HG03060 (cell line): ENCODE results near the gene PNPLA8.
"Not testable (repeated sequence)": the region's sequence is repeated elsewhere in the genome, so short reads cannot be mapped to it uniquely, and the experiment has no call there.

Experiments used
- ATAC-seq: cut with Tn5 transposase; IDR thresholded peaks from one replicate; pipeline ENCODE4 v1.9.1; 2021; ENCODE audit warnings: low read depth, moderate number of reproducible peaks; ENCODE audit not compliant: unreplicated experiment

The PNPLA8 gene

DNA sequence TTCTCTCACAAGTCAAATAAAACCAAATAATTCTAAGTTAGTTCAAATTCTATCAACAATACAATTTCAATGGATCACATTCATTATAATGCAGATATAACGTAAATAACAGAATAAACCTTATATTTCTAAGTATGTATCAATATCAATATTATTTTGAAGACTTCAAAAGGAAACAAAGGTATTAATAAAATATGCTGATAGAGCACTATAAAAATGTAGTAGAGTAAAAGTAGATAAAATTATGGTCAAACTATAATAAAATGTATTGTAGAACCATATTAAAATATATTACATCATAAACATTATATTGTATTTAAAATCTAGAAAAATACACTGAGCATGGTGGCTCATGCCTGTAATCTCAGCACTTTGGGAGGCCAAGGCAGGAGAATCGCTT lies 46.2 kb downstream of the PNPLA8 start:
- no peak for ATAC-seq

DNA sequence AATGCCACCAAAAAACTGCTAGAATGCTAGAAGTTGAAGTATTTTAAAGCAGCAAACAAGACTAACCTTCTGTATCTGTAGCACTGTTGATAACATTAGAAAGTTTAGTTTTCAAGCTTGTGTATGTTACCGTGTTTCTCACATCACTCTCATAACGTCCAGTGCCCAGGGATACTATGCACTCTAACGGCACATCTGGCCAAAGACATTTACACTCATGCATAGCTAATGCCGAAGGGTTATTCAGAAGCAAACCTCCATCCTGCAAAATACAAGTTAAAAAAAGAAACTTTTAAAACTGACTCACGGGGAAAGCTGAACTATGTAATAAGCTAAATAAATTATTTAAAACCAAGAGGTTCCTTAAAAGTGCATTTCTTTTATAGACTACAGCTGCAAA lies 46.8 kb downstream of the PNPLA8 start:
- no peak for ATAC-seq

DNA sequence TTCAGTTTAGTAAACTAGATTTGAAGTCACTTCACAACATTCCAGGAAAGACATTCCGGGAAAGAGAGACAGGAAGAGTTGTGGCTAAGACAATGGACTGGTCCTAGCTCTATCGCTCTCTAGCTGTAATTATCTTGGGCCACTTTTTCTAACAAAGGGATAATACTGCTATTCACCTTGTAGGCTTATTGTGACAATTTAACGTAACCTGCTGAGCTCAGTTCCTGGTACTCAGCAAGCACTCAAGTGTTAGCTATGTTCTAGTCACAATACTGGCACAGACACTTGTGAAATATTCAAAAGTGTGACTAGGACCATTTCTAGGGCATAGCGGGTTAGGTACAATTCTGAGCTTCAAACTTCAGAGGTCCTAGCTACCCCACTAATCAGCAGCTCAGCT lies 57.7 kb downstream of the PNPLA8 start:
- ATAC-seq = no peak

DNA sequence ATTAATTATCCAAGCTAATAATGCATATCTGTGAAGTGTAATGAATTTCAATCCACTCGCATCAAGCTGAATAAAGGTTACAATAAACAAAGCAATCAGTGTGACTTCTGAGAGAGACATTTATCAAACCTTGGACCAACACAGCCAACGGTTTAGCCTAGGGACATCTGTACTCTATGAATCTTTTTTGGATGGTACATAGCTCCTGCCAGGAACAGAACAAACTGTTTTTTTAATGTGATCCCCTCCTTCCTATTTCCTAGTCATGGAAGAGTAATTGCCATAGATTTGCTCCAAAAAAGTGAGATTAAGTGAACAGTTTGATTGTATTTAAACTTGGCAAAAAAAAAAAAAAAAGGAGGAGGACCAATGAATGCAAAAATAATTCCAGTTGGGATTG lies 58.5 kb downstream of the PNPLA8 start:
- no peak for ATAC-seq

DNA sequence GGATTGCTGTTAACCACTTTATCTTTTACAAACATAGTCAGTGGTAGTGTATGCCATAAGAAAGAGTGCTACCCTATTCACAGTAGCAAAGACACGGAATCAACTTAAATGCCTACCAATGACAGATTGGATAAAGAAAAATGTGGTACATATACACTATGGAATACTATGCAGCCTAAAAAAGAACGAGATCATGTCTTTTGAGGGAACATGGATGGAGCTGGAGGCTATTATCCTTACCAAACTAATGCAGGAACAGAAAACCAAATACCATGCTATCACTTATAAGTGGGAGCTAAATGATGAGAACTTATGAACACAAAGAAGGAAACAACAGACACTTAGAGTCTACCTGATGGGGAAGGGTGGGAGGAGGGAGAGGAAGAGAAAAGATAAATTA lies 59.6 kb downstream of the PNPLA8 start:
- ATAC-seq = not testable (repeated sequence)

DNA sequence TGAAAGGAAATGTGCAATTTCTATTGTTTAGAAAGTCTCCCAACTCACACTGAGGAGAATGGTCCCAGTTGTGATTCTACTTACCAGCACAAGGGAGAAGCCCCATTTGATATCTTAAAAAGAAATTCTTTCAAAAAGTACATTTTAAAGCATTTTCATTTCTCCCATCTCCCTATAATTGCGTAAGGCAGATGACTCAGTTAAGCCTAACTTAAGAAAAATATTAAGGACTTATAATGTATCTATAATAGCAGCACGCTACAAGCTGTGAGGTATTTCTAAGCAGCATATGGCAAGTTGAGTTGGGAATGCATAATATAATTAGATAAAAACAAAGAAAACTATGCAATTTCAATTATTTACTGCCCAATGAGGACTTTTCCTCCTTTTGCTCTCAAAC lies 61.2 kb downstream of the PNPLA8 start:
- no peak for ATAC-seq

DNA sequence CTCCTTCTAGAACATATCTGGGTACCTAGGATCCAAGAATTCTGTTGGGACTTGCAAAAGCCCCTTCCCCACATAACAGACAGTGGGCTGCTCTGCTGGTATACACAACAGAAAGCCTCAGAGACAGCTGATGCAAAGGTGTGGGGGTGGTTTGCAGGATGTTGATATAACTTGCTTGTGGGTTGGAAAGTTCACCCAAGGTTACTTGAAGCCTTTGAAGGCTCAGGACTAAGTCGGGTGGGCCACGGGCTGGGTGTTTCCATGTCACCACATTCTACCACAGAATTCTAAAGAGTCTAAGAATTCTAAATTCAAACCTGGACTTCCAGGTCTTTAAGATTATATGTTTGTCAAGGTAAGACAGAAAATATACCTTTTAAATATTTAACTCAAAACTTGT lies 62.3 kb downstream of the PNPLA8 start:
- no peak for ATAC-seq

DNA sequence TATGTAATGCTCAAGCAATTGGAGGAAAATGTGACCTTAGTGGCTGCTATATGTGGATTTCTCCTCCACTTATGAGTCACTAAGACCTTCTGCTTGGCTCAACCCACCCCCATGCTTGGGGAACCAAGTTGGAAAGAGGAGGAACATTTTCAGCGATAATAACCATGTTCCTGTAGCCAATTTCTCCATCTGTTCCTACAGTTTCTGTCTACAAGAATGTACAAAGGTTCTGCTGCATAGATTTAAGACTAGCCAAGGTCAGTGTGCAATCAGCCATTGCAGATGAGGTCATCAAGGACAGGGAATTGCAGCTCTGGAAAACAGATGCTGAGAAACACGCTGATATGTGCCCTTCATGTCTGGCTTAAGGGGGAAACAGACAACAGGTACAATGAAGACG lies 64.1 kb downstream of the PNPLA8 start:
- ATAC-seq = no peak

DNA sequence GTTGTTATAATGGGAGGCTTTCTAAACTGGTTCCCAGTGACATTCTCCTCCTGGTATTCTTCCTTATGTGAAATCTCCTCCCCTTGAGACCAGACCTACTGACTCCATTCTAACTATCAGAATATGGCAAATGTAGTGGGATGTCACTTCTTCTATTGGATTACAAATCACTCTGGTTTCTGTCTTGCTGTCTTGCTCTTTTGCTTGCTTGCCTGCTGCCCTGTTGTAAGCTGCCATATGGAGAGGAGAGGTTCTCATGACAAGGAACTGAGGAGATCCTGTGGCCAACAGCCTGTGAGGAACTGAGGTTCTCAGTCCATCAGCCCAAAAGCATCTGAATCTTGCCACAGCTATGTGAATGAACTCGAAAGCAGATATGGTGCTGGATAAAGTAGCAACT lies 65.0 kb downstream of the PNPLA8 start:
- no peak for ATAC-seq

DNA sequence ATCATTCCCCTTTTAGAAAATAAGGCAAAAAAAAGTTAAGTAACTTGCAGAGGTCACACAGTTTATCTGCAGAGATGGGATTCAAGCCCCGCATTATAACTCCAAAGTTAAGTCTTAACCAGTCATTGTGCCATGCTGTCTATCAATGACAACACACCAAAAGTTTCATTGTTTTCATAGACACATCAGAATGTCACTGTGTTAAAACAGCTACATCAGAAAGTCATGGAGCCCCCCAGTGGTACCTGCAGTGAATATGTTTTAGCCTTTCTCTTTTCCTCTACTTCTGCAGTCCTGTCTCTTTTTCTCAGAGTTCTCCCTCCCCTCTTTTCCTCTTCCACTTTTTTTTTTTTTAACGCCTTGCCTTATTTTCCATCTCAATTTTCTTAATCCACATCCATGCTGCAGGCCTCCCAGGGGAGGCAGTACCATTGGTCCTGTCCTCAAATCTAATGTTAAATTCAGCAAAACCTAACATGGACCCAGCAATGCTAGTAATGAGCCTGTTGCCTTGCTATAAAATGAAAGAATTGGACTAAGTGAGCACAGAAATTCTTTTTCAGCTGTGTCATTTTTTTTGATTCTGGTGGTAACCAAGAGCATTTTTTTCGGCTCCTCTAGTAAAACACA lies 65.9 kb downstream of the PNPLA8 start:
- no peak for ATAC-seq

DNA sequence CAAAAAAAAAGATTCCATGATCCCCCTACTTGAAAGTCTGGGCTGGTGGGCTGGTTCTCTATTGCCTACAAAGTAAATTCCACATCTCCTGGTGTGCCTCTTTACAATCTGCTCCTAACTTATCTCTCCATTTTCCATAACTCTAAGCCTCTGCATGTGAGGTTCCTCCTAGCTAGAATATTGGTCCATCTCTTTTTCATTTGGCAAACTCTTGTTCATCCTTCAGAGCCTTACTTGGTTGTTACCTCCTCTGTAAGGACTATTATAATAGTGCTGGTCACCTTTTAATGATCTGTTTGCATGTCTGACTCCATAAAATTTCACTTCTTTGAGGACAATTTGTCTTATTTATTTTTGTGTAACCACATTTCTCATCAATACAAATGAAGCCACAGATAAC lies 68.1 kb downstream of the PNPLA8 start:
- no peak for ATAC-seq

DNA sequence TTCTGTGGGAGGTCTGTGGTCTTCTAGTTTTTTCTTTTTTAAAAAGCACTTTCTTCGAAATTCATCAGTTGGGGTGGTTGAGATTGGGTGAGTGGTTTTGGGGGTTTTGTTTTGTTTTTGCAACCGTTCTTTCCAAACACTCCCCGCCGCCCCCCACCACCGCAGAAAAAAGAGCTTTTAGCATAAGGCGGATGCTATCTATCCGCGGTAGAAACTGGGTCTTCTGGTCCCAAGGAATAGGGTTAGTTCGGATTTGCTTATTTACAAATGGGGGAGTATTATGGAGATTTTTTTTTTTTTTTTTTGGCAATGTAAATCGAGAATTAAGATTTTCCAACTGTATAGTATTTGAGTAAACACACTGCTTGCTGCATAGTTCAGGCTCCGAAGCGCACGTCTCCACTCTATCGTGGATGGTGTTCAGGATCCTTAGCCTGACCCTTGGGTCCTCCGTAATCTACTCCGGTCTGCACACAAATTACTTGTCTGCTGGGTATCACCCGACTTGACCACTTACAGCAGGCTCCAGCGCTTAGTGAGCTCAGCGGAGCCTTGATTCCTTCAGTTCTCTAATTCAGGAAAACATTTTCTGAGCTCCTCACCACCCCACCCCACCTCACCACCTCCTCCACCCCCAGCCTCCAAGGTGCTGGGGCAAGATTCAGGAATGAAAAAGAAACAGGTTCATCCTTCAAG lies 68.9 kb downstream of the PNPLA8 start:
- ATAC-seq = no peak

DNA sequence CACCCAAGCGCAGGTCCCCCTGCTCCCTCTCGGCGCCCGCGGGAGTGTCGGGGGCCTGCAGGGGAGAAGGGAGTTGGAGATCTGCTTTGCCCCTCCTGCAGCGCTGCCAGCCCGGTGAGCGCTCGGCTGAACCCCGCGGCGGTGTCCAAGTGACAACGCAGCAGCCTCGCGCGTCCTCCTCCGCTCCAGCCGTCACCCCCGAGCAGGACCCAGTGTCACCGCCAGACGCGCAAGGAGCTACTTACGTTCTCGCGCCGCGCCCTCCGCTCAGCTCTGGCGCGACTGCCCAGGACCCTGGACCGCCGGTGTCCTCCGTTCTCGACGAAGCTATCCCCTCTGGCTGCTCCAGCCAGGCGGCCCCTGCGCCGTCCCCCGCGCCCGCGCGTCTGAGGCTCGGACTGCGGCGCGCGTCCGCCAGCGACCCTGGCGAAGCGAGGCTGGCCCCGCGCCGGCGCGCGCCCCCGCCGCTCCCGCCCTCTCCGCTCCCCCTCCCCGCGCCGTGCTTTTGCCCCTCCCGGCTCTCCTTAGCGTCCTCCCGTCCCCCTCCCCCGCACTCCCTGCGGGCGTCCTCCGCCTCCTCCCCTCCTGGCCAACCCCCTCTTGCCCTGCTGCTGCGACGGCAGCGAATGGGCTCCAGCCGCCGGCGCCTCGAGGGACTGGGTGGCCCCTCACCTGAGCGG lies 69.8 kb downstream of the PNPLA8 start, which contains the start of gene NRCAM:
Gene NRCAM (minus strand): TSS at position 439 of the 680 bp plus-strand sequence. CDS start 216,372 bp downstream, outside the sequence.
- ATAC-seq = no peak

DNA sequence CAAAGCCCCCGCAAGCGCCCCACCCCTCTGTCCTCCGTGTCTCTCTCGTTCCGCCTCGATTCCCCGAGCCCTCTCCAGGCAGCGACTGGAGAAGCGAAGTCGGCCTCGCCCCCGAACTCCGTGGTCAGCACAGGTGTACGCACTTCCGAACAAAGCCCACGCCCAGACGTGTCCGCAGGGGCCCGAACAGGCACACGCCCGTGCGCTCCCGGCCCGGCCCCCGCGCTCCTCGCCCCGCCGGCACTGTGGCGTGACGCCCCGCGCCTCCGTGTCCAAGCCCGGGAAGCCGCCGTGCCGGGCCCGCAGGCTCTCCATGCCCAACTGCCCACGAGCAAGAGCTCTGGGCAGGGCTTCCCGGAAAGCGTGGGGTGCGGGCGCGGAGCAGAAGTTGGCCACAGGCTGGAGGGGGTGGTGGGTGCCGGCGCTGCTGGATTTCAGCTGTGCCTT lies 70.4 kb downstream of the PNPLA8 start:
- ATAC-seq = no peak

DNA sequence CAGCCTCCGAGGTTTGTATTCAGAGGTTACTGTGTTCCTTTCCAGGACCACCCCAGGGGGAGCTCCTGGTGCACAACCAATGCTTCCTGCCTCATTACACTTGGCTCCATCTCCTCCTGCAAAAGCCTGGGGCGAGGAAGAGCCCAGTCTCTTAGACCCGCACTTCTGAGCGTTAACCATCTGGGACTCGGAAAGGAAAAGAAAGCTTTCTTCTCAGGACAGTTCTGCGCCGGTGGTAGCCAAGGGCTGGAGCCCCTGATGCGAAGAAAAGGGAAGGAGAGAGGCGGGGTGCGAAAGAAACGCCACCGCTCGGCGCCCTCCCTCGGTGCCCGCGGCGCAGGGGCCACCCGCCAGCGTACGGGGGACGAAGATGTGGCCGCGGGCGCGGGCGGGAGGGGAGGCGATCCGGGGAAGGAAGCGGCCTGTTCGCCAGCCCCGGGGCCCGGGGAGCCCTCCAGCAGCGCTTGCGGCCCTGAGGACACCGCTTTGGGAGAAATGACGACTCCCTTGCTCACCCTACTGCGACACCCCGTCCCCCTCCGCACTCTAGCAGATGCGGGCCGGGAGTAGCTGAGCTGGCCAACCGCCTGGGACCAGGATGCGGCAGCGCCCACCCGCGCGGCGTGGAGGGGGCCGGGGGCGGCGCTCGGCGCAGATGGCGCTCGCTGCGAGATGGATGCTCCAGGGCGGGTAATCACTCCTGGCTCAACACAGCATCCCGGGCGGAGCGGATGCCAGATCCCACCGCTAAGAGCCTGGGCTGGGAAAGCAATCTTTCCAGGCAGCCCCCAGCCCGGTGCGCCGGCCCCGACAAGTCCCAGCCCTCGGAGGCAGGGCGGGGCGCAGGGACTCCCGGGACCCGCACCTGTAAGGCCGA lies 71.0 kb downstream of the PNPLA8 start:
- ATAC-seq = no peak

DNA sequence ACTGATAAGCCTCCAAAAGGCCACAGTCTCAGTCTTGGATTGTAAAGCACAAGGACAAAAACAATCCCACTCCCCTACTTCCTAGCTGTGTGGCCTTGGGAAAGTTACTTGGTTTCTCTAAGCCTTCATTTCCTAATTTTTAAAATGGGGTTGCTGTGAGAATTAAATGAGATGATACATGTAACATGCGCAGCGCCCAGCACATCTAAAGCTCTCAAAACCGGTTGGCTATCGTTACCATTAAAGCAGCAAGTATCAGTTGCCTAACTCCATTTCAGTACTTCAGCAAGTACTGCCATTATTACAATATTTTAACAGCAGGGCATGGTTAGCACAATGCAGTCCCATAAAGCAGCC lies 71.6 kb downstream of the PNPLA8 start:
- ATAC-seq = no peak

DNA sequence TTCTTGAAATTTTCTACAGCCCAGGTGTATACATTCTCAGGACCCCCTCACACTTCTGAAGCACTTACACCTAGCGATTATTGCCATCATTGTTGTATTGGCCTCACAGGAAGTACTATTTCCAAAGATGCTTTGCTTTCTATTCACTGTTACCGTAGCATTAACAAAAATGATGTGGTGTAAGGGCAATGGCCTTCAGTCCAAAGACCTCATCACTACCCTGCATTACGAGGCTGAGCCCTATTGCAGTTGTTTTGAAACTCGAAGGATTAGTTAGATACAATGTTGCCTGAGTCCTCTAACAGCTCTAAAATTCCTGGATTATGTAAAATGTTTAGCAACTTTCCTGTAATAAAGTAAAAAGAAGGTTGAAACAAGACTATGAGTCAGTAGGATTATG lies 72.6 kb downstream of the PNPLA8 start:
- no peak for ATAC-seq

DNA sequence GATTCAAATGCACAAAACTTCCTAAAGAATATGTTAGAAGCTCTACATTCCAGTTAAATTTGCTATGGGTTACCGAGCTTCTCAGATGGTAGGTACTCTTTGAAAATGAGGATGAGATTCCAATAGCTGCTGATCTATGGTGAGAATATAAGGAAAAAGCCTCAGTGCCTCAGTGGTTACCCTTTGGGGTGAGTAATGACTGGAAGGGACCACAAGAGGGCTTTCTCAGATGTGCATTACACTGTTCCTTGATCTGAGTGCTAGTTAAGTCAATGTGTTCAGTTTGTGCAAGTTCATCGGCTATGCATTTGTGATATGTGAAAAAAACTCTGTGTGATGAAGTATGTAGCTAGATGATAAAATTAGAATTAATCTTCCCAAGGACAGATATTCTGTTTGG lies 73.2 kb downstream of the PNPLA8 start:
- no peak for ATAC-seq

DNA sequence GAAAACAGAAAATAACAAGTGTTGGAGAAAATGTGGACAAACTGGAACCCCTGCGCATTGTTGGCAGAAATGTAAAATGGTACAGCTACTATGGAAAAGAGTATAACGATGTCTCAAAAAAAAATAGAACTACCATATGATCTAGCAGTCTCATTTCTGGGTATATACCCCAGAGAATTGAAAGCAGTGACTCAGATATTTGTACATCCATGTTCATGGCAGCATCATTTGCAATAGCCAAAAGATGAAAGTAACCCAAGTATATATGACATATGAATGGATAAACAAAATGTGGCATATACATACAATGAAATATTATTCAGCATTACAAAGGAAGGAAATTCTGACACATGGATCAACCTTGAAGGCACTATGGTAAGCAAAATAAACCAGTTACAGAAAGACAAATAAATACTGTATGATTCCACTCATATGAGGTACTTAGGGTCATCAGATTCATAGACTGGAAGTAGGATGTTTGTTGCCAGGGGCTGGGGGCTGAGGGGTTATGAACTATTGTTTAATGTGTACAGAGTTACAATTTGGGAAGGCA lies 74.6 kb downstream of the PNPLA8 start:
- ATAC-seq = no peak

DNA sequence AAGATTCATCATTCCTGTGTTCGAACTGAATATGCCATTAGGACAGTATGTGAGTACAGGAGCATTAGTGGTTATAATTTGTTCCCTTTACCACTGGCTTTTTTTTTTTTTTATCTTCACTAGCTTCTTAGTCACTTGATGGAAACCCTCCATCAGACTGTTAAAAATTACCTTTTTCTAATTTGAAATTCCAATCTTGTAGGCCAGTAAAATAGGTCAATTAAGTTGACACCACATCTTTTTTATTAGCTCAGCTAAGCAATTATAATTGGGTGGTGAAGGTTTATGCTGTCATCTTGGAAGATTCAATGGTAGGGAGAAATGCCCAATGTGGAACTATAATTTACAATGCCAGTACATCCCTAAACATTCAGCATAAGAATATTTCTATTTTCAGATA lies 75.8 kb downstream of the PNPLA8 start:
- no peak for ATAC-seq

DNA sequence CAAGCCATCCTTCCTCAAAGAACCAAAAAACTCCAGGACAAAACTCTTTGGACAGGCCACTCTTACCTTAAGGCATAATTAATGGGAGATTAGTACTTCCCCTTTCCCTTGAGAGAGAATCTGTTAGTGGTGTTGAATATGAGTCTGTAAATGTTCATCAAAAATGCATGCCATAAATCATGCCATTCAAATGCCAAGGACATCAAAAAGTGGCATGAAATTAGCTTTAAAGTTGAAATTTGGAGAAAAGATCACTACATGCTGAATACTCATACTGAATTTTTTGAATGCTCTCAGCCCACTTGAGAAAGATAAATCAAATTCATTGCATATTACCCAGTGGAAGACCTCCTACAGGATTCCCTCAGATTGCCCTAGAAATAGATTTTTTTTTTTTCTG lies 76.4 kb downstream of the PNPLA8 start:
- no peak for ATAC-seq
